Kidney epithelial cell (primary cell): ENCODE results near the gene PSMB3. TPM values are rescaled to one million over a fixed set of nuclear protein-coding genes. Genes with fewer than 3 reads are reported as not detected.

Source experiments
- DNase-seq: peaks from one replicate; pipeline ENCODE4 v3.0.0-alpha.2; 2010; ENCODE audit warnings: low read depth
- H3K27me3 ChIP-seq: 2 replicates; pipeline ENCODE4 v1.6.0; 2011; ENCODE audit warnings: low read length; ENCODE audit not compliant: control insufficient read depth, insufficient read depth
- H3K36me3 ChIP-seq: 2 replicates; pipeline ENCODE4 v1.5.1; 2011; ENCODE audit warnings: low read length; ENCODE audit not compliant: control insufficient read depth, insufficient read depth
- H3K4me3 ChIP-seq: 2 replicates; pipeline ENCODE4 v1.5.1; 2011; ENCODE audit warnings: low read depth, mild to moderate bottlenecking, control low read depth, low read length
- total RNA-seq: library from RNA; depleted of rRNA; stranded (reverse); fragments of >200 nt; gene quantifications from 2 replicates; pipeline ENCODE4 v1.2.3, GENCODE V29; 2015
- TF ChIP-seq, protein P1 (sequence below): IDR thresholded peaks from 2 replicates; pipeline ENCODE4 v1.5.1; 2011; ENCODE audit warnings: mild to moderate bottlenecking, moderate library complexity, low read length, control low read depth, inconsistent platforms; ENCODE audit not compliant: insufficient read depth, poor library complexity, severe bottlenecking

PSMB3 gene
- total RNA-seq, 1 donor from 2014 or later: 166 TPM

GRCh38 chr17:38741921-38742410, 10.6 kb upstream of the PSMB3 start:
- peaks cover 1% of the 10 kb centered on the region for H3K36me3 ChIP-seq
- TF ChIP-seq, protein P1, sequence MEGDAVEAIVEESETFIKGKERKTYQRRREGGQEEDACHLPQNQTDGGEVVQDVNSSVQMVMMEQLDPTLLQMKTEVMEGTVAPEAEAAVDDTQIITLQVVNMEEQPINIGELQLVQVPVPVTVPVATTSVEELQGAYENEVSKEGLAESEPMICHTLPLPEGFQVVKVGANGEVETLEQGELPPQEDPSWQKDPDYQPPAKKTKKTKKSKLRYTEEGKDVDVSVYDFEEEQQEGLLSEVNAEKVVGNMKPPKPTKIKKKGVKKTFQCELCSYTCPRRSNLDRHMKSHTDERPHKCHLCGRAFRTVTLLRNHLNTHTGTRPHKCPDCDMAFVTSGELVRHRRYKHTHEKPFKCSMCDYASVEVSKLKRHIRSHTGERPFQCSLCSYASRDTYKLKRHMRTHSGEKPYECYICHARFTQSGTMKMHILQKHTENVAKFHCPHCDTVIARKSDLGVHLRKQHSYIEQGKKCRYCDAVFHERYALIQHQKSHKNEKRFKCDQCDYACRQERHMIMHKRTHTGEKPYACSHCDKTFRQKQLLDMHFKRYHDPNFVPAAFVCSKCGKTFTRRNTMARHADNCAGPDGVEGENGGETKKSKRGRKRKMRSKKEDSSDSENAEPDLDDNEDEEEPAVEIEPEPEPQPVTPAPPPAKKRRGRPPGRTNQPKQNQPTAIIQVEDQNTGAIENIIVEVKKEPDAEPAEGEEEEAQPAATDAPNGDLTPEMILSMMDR: no peak
- no peaks in the 10 kb centered on the region for H3K27me3 ChIP-seq
- no peak overlapping the region for H3K4me3 ChIP-seq
- no peak for DNase-seq

DNA sequence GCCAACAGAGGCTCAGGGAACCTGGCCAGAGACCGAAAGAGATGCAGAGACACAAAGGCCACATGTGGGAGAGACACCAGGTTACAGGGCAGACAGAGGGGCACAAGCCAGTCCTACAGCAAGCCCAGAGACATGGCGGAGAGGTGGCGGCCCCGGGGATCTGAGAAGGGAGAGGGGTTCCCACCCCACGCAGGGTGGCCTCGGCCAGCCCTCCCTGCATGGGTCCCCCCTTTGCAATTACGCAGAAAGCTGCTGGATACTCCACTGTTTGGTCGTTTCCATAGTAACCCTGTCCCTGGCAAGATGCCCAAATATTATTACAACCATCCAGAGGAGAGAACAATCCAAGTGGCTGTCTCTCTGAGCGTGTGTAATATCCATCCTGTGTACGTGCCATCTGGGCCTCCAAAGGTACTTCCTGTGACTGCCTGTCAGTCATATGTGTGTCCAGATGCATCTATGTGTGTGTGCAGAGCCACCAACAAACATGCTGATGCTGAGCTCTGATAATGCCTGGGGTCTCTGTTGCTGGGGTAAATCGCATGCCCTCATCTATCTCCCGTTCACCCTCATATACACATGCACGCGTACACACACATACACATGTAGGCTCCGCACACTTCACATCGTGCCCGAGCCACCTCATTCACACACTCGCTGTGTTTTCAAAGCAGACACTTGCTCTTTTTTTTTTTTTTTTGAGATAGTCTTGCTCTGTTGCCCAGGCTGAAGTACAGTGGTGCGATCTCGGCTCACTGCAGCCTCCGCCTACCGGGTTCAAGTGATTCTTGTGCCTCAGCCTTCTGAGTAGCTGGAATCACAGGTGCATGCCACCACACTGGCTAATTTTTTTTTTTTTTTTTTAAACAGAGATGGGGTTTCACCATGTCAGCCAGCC, 9.9 kb upstream of the PSMB3 start:
- Histone ChIP-seq H3K4me3 (no peak overlapping the region), H3K36me3 (peaks cover 1% of the 10 kb centered on the region), H3K27me3 (no peaks in the 10 kb centered on the region)
- no peak for DNase-seq
- TF ChIP-seq, protein P1: no peak

DNA sequence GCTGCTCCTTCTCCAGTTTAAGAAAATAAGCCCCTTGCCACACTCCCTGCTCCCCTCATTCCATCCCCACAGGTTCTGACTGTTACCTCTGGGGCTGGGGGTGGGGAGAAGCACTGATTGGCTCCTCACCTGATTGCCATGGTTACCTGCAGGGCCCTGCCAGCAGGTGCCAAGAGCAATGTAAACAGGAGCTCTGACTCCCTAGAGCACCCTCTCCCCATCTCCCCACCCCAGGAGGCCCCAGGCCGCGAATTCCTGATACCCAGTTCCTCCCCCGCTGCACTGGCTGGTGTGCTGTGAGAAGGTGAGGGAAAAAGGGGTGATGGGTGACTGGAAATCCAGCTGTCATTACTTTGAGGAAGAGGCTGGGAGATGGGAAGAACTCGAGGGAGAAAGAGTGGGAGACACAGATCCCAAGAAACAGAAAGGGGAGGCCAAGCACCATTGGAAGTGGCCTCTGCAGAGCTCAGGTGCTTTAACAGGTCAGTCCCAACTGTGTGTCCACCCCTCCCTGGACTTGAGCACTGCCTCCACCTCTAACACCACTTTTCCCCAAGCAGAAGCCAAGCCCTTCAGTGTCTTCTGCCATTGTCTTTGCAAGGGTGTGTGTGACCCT, 8.9 kb upstream of the PSMB3 start:
- Histone ChIP-seq H3K27me3 (no peaks in the 10 kb centered on the region), H3K4me3 (no peak overlapping the region), H3K36me3 (peaks cover 1% of the 10 kb centered on the region)
- DNase-seq: no peak
- TF ChIP-seq, protein P1: no peak

DNA sequence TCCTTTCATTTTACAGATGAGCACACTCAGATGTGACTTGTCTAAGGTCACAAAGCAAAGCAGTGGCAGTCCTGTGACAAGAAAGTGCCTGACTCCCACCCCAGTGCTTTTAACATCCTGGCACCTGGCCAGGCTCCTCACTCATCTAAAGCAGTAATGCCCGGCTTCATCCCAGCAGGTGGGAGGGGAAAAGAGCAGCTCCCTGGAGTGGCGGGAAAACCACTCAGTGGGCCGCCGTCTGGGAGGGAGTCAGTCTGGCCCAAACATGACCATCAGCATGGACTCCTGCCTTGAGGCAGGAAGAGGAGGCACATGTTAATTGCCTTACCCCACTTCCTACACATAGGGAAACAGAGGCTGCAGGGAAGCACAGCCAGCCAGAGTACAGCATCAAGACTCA, 7.0 kb upstream of the PSMB3 start:
- TF ChIP-seq, protein P1: no peak
- H3K4me3 ChIP-seq: no peak overlapping the region
- no peaks in the 10 kb centered on the region for H3K36me3 ChIP-seq
- H3K27me3 ChIP-seq: no peaks in the 10 kb centered on the region
- no peak for DNase-seq

DNA sequence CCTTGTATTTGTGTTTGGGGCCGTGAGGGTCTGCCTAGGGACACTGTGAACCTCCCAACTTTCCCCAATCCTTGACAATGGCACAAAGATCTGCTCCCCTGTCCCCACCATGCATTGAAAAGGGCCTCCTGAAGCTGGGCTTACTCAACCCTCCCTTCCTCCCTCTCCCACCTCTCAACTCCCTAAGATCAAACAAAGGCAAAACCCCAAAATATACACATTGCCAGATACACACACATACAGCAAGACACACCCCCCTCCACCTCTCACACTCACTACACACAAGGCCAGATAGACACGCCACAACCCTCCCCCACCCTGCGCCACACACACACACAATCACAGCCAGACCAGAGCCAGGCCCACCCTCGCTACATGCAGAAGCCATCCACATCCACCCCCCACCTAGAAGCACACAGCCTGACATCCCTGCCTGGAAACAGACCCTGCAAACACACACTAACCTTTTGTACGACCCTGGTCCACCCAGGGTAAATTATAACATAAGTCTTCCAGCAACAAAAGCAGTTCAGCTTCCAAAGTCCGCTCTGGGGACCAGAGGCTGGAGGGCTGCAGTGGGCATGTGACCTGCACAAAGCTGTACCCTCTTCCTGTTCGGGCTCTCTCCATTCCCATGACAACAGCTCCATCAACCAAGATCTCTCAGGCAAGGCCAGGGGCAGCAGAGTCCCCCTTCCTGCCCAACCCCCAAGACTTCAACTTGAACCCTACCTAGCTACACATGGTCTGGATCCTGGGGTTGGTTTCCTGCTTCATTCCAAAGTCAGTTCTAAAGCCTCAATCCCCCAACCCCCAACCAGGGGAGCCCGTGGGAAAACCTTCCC, 6.3 kb upstream of the PSMB3 start:
- no peak for DNase-seq
- TF ChIP-seq, protein P1: no peak
- Histone ChIP-seq H3K27me3 (no peaks in the 10 kb centered on the region), H3K4me3 (peak overlapping the region; percentile 93), H3K36me3 (no peaks in the 10 kb centered on the region)
